Measurements from ENCODE around the gene MAJIN.

MAJIN gene

GRCh38 chr11:64888729-64889511, 83.0 kb downstream of the MAJIN start:
- DNase-seq = no peak

- no peak for DNase-seq
Observed at GRCh38 chr11:64888406-64888728, 83.5 kb downstream of the MAJIN start.

All from right hindlimb (tissue), 1 donor.